HG02943 (cell line): ENCODE measurements around the gene HMOX1.
"Not testable (repeated sequence)": the region's sequence is repeated elsewhere in the genome, so short reads cannot be mapped to it uniquely, and the experiment has no call there.

Source experiments
- ATAC-seq: cut with Tn5 transposase; IDR thresholded peaks from one replicate; pipeline ENCODE4 v1.9.1; 2021; ENCODE audit warnings: mild to moderate bottlenecking, low read depth, moderate library complexity; ENCODE audit not compliant: unreplicated experiment

Gene HMOX1

DNA sequence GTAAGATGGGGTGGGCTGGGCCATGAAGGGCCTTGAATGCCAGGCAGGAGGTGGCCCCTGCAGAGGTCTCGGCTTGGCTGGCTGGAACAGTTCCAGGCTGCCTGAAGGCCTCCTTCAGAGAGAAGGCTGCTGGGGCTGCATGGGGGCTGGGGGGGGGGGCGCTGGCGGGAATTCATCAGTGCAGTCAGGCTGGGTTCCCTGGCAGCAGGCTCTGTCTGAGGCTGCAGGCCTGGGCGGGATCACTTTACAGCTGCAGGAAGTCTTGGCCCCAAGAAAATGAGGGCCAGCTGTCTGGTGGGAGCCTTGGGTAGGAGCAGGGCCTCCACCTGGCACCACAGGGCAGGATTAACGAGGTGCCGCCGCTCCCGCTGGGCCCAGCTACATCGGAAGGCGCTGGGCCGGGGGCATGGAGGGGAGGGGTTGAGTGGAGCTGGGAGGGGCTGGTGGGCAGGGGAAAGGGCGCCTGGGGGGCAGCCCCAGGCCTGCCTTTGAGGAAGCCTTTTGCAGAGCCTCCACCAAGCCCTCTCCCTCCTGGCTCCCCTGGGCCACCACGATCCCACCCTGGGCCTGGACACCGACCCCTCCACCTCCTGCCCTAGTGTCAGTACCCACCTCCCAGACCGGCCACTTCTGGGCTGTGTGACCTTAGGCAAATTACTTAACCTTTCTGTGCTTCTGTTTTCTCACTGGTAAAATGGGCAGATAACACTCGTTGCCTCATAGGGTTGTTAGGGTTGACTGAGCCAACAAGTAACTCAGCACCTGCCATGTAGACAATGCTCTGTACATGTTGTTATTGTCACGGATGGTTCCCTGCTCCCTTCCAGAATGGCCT is 31.0 kb upstream of the HMOX1 start:
- ATAC-seq, result no peak

DNA sequence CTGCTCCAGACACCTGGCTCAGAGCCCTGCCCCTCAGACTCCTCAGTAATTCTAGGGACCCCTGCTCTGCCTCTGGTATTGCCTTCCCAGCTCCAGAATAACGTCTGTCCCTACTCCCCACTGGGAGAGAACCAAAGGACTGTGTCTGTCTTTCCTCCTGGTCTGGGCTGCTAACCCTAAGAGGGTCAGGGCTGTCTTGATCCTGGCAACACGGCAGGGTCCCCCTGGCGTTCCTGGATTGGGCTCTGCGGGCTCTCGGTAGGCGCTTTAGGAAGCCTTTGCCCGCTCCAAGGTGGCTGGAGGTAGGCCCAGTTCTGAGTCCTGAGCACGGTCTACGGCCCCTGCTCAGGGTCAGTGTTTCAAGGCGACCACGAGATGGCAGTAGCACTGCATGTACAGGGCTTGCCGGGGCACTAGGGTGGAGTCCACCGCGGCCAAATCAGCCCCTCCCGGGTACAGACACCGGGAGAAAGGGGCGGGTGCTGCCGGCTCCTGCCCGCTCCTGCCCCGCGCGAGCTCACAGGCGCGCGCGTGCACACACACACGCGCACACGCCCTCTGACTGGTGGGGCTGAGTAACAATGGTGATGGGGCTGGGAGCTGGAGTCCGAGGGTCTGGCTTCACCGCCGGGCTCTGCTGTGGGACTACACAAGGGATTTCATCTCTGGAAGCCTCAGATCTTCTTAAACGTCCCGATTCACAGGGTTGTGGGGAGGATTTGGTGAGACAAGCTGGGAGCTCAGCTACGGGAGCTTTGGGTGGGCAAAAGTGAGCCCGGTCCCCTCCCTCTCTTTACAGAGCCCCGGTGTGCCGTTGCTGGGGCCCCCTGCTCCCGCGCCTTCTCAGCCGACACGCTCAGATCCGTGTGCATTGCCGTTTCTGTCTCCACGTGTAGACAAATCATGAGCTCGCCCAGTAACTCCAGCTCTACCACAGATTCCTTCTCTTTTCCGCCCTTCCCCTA is 30.1 kb upstream of the HMOX1 start:
- peak; percentile 84 for ATAC-seq

DNA sequence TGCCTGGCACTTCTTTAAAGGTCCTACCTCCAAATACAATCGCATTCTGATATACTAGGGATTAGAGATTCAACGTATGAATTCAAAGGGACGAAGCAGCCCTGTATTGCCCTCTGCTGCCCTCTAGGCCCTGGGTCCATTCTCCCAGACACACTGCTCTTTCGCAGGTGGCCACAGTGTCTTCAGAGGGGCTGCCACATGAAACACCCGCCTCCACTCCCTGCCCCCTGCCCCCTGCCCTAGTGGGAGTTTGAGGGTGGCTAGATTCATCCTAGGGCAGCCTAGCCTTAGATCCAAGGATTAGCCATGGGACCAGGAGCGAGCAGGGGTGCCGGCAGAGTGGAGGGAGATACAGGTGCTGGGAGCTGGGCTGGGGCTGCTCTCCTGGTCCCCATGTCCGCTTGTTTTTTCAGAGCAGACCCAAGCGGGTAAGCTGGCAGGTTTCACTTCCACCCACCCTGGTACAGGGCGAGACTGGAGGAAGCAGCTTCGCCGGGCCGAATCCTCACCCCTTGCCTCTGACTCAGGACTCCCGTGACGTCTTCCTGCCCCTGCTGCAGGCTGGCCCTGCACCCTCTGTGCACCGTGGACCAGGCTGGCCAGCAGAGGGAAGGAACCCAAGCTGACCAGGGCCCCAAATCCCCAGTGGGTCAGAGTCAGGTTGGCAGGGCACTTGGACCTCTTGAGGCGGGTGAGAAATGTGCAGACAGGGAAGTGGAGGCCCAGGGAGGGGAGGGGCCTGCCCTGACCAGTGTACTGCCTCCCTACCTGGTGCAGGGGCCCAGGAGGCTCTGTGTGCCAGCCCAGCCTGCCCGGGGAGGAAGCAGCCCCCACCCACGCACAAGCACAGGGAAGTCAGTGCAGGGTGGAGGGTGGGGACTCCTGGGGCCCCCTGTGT is 28.4 kb upstream of the HMOX1 start:
- no peak for ATAC-seq

DNA sequence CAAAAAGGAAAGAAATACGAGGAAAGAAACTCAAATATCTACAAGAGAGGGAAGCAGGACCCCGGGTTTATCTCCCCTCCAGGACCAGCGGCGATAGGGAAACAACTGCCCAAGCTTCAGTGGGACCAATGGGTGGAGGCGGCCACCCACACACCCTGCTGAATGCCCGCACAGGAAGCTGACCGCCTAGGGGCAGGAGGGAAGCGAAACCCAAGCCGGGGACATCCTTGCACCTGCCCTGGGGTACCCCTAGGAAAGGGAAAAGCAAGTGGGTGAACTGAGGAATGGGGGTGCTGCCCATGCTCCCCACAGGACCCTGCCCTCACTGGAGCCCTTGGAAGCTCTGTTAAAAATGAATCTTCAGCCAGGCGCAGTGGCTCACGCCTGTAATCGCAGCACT is 27.6 kb upstream of the HMOX1 start:
- ATAC-seq, result no peak

DNA sequence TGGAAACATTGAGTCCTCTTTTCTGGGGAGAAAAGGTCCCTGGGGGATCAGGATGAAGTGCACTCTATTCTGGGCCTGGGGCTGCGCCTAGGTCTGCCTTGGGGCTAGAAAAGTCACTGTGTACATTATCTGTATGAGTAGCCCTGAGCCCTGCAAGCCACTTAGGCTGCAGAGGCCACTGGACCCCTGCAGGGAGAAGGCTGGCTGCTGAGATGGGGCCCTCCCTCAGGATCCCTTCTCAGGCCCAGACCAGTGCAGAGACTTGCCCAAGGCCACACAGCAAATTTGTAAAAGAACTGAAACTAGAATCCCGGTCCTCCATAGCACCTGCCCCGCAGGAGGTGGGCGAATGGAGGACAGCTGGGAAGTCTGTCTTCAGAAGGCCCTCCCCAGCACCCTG is 26.8 kb upstream of the HMOX1 start:
- ATAC-seq, result no peak

DNA sequence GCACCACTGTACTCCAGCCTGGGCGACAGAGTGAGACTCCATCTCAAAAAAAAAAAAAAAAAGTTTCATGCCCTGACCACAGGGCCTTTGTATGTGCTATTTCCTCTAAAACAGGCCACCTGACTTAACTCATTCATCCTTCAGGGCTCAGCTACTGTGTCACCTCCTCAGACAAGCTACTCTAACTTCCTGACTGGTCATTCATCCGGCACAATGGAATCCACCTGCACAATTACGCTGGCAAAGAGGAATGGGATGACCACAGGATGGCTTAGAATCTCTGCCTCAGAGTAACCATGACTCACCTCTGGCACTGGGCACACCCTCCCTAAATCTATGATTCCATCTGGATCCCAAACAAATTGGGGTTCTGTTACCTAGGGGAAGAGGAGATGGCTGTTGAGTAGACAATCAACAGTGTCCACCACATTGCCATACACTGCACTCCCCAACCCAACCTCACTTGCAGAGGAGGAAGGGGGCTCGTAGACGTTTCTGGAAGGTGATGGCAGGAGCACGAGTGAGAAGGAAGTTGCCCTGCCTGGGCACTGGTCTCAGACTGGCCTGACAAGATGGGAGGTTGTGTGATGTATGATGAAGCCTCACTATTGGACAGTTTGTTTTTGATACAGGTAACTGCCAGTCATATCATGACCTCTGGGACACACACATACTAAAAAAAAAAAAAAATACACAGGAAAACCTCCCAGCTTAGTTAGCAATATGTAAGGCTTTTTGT is 22.8 kb upstream of the HMOX1 start:
- ATAC-seq, result no peak

DNA sequence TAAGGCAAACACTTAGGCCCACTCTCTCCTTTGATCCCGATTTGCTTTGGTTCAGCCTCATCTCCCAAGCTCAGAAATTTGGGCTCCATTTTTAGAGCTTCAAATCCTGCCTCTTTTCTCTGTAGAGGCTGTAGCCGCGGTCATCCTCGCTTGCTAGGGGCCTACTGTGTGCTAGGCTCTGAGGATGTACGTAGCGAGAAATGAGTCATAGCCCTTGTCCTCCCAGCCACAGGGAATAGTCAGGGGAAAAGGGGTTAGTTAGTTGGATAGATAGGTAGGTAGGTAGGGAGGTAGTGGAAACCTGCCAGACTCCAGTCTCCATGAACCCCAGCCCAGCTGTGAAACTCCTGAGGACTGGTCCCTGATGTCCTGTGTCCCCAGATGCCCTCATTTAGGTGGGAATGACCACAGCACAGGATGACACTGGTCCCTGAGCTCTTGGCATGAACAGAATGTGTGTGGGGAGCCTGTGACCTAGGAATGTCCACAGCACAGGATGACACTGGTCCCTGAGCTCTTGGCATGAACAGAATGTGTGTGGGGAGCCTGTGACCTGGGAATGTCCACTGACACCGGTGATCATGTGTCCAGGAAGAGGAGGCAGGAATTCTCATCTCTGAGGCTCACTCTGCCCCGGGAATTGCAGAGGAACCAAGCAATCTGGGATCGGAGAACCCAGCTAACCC is 21.4 kb upstream of the HMOX1 start:
- no peak for ATAC-seq

DNA sequence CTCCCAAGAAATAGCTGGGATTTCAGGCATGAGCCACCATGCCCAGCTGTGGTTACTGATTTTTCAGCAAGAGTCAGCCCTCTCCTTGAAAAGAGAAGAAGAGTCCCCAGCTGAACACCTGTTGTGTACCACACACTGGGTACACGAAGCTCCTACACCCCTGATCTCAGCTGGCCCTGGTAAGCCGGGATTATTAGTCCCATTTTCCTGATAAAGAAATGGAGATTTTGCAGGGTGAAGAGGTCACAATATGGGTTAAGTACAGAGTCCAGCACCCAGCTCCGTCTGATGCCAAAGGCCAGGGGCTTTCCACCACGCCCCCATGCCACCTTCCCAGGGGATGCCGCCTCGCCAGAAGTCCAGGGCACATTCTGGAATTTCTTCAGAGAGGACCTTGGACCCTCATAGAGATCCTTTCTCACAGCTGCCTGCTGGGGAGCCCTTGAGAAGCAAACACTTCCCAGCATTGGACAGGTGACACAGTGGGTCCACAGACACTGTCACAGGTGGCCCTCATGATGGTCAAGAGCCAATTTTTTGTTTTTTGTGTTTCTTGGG is 19.8 kb upstream of the HMOX1 start:
- ATAC-seq, result no peak

DNA sequence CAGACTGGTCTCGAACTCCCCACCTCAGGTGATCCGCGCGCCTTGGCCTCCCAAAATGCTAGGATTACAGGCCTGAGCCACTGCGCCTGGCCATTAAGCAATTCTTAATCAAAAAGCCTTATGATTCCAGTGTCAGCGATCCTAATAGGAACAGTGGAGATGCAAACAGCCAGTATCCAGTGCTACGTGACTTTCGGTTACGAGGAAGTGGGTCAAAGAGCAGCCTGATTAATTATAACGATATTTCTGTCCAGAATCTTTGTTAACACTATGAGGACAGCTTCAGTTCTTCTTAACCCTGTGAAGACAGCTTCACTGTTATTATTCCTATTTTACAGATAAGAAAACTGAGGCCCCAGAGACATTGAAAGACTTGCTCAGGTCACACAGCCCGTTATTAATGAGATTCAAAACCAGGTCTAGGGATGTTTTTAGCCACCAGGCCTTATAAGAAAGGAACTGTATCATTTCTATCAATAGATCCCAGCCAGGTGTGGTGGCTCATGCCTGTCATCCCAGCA is 17.3 kb upstream of the HMOX1 start:
- no peak for ATAC-seq

DNA sequence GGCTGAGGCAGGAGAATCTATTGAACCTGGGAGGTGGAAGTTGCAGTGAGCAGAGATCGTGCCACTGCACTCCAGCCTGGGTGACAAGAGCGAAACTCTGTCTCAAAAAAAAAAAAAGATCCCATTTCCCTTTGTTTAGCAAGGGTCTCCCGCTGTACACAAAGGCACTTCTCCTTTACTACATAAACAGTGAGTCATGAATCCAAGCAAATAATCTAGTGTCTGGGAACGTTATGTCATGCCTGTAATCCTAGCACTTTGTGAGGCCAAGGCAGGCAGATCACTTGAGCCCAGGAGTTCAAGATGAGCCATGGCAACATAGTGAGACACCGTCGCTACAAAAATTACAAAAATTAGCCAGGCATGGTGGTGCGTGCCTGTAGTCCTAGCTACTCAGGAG is 16.7 kb upstream of the HMOX1 start:
- ATAC-seq, result not testable (repeated sequence)

DNA sequence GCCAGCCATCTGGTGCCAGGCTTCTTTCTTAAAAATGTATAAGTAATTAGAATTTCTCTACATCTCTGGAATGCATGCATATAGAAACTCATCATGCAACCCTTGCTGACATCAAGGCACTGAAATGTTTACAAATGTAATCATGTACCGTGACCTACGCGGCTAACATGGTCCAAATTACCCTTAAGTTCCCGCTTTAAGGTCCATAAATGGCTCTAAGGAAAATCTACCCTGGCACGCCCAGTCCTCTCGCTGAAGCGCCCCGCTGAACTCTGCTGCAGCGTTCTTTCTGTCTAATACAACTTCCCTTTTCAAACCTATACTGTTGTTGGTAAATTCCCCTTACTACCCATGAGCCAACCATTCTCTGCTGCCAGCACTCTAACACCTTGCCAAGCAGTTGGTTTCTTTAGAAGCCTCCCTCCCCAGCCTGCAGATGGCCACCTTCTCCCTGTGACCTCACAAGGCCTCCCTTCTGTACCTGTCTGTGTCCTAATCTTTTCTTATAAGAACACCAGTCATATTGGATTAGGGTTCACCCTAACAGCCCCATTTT is 13.5 kb upstream of the HMOX1 start:
- ATAC-seq, result no peak

DNA sequence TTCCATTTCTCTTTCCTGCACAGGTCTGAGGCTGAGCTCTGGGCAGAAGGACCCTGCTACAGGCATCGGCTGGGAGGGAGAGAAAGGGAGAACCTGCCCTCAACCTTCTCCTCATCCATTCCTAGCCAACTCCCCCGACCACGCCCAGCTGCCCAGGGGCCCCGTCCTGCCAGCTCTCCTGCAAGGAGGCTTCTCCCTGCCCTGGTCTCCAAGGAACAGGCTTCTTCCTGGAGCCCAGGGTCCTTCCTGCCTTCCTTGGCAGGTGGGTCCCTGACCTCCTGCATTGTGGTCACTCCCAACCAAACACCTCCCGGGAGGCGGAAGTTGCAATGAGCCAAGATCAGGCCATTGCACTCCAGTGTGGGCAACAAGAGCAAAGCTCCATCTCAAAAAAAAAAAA is 12.5 kb upstream of the HMOX1 start:
- ATAC-seq, result no peak

DNA sequence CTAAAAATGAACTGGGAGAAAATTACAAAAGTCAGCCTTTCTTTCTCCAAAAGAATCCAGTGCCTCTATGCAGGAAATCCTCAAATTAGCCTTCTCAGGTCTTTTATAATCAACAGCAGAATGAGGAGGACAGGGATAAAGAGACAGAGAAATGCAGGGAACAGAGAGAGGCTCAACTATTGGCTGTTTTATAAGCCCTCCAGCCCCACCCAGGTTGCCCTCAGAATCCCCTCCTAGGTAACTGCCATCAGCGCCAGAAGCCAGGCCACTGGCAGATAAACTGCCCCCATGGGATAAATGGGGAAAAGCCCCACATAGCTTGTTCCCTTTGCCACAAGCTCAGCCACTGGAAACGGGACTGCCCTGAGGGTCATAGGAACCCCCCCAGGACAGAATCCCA is 10.9 kb upstream of the HMOX1 start:
- no peak for ATAC-seq

DNA sequence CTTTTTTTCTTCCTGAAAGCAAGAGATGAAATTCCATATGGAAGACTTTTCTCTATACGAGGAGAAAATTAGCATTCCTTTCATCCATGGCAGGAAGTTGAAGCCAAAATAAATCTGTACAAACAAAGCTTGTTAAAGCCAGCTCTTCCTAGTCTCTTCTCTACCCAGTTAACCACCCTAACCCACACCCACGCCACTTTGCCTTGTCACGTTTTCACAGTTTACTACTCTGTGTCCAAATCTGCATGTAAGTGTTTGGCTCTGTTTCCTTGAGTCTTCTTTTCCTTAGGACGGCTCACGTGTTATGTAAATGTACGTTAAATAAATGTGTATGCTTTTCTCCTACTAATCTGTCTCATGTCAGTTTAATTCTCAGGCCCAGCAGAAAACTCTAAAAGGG is 7.1 kb upstream of the HMOX1 start:
- ATAC-seq, result no peak

DNA sequence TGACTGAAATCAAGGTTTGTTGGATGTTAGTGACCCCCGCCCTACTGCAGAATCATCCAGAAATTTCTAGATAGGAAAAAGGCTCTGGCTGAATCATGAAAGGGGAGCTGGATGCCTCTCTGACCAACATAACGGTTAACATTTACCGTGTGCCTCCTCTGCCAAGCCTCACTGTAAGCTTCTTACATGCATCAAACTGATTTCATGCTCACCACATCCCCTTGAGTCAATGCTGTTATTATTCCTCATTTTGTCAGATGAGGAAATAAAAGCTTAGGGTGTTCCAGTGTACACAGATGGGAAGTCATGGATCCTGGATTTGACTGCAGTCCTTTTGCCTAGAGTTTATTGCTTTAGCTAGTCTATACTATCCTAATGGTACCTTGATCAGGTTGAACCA is 5.9 kb upstream of the HMOX1 start:
- ATAC-seq, result no peak

DNA sequence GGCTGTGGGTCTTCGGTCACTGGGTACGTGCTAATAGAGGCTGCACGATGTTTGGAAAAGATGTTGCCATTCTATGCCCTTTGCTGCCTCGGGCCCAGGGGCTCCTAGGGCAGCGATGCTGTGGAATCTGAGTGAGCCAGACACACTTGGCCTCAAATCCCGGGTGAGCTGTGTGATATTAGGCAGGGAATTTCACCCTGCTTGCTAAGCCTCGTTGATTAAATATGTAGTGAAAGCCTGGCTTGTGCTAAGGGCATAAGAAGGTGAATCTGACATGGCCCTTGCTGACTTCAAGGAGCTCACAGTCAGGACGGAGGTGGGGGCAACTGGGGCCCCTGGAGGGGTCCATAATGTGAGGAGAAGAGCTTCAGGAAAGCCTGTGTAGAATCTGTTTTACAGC is 5.4 kb upstream of the HMOX1 start:
- ATAC-seq, result no peak

DNA sequence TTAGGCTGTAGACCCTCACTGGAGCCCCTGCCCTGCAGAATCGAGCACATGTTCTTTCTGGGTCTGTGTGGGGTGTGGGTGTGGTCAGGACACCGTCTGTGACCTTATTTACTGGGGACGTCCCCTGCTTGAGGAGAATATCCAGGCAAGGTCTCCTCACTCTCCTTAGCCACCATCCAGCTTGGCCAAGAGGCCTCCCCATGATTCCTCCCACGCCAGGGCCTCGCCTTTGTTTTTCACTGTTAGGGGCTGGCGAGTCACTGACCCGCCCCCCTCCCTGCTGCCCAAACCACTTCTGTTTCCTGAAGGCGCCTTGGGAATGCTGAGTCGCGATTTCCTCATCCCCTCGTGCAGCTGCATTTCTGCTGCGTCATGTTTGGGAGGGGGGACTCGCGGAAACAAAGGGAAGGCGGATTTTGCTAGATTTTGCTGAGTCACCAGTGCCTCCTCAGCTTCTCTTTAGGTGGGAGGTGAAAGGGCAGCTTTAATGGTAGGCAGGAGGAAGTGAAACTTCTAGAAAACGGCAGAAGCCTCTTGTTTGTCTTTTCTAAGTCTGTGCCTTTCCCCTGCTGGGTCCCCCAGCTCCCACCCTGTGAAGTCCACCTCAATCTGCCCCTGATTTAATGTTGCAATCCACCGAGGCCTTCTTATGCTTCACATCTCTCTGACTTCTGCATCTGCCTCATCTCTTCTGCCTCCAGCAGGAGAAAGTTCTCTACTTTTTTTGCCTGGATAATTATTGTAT is 4.0 kb upstream of the HMOX1 start:
- ATAC-seq, result no peak

DNA sequence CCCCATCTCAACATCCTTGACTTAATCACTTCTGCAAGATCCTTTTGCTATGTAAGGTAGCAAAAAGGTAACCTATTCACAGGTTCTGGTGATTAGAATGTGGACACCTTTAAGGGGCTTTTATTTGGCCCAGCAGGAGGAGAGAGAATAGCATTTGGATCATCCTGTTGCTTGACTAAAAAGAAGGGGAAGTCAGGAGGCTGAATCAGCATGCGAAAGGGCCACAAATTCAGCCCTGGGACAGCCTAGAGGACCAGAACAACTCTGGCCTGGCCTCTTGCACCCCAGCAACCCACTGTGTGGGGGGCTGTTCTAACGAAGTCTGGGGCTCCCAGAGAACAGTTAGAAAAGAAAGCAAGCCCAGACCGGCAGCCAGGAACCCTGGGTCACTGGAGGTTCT is 3.2 kb upstream of the HMOX1 start:
- no peak for ATAC-seq
